HUDEP-2 (cell line): ENCODE results near the gene OBSCN.
"Not testable (repeated sequence)": the region's sequence is repeated elsewhere in the genome, so short reads cannot be mapped to it uniquely, and the experiment has no call there.

Experiments
- DNase-seq, 76 experiments: peaks; one replicate each; lab custom pipeline; 2025; ENCODE audit not compliant: unreplicated experiment in 76 of 76; lab: John Stamatoyannopoulos, UW

The OBSCN gene

DNA sequence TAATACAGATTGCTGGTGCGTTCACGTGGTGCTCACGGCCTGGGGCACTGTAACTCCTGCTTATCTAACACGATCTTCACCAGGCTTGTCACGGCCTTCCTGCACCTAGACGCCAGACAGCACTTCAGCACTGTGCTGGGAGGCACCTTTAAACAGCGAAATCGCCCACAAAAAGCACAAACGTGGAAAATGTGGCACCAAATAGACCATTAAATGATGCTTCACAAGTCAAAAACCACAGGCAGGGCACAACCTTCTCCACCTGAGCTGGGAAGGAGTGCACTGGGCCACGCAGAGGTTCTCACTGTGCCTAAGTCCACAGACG, 22.2 kb upstream of the OBSCN start:
- no peak for DNase-seq

DNA sequence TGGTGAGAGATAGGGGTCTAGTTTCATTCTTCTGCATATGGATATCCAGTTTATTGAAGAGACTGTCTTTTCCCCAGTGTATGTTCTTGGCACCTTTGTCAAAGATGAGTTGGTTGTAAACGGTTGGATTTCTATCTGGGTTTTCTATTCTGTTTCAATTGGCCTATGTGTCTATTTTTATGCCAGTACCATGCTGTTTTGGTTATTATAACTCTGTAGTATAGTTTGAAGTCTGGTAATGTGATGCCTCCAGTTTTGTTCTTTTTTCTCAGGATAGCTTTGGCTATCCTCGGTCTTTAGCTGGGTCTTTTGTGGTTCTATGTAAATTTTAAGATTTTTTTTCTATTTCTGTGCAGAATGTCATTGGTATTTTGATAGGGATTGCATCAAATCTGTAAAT, 19.6 kb upstream of the OBSCN start:
- DNase-seq, result not testable (repeated sequence)

DNA sequence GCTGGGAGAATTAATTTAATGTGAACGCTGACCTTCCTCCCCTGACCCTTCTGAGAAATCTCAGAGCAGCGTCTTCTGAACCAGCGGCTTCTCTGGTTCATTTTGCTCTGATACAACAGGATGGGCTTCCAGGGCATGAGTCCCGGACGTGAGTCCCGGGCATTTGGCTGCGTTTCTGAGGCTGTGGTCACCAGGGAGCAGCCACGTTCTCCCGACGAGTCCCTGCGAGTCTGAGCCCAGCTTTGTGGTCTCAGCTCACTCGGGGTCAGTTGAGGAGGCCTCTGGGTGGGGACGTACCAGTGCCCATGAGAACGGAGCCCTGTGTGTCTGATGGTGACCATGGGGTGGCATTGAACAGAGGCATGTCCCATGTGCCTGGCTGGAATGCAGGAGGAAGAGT, 17.7 kb upstream of the OBSCN start:
- no peak for DNase-seq

DNA sequence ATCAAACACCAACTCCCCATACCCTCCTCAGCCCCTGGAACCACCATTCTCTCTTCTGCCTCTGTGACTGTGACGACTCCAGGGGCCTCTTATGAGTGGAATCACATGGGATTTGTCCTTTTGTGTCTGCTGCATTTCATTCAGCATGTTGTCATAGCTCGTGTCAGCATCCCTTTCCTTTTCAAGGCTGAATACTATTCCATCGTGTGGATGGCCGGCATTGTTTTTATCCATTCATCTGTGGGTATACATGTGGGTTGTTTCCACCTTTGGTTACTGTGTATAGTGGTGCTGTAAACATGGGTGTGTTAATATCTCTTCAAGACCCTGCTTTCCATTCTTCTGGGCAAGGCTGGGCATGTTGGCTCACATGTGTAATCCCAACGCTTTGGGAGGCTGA, 17.1 kb upstream of the OBSCN start:
- DNase-seq, result no peak

DNA sequence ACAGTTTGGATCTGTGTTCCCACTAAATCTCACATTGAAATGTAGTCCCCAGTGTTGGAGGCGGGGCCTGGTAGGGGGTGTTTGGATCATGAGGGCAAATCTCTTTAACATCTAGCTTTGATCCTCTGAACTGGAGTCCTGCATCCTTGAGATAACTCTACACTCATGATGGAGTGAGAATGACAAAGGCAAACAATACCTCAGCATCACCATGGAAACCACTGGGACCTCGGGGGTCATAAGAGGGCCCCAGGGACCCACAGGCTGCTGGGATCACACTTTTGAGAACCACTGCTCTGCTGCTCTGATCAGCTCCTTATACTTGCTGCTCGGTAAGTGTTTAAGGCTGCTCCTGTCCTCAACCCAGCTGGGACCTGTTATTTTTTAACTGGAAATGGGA, 13.4 kb upstream of the OBSCN start:
- no peak for DNase-seq

DNA sequence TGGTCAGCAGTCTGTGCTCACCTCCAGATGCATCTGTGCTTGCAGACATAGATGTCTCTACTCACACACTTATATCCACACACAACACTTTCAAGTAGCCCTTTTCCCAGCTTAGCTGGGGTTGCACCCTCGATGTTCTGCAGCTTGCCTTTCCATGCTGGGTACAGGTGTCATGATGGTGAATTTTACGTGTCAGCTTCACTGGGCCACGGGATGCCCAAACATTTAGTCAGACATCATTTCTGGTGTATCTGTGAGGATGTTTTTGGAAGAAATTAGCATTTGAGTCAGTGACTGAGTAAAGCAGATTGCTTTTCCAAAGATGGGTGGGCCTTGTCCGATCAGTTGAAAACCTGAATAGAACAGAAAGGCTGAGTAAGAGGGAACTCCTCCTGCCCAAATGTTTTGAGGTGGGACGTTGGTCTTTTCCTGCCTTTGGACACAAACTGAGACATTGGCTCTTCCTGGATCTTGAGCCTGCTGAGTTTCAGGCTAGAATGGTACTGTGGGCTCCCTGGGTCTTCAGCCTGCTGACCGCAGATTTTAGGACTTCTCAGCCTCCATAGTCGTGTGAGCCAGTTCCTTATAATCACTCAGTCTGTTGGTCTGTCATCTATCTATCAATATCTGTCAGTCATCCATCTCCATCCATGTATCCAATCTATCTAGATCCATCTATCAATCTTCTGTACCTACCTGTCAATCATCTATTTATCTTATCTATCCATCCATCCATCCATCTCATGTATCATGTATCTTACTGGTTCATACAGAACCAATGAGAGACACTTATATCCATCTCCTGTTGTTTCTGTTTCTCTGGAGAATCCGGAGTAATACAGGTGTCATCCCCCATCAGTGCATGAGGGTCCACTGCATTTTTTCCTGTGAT, 12.7 kb upstream of the OBSCN start:
- DNase-seq, result no peak

DNA sequence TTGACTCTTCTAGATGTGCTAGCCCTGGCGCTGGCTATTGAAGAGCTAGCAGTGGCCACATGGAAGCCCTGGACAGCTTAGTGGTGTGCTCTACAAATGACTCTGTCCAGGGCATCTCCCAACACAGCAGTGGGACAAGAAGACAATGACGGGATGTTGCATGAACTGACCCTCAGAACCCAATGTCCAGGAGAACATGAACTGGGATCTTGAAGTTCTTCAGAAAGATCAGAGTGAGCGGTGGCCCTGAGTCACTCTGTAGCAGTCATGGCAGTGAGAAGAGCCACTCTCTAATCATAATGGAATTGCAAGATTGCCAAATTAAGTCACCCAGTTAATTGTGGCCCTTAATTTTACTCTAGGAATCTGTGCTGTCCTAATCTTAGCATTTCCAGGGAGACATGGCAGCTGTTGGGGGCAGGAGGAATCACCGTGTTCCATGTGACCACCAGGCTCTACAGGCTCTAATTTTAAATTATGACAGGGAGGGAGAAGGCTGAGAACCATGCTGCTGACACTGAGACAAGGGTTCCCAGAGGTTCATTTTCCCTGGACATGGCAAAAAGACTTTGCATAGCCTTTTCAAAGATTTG, 10.2 kb upstream of the OBSCN start:
- DNase-seq, result no peak

DNA sequence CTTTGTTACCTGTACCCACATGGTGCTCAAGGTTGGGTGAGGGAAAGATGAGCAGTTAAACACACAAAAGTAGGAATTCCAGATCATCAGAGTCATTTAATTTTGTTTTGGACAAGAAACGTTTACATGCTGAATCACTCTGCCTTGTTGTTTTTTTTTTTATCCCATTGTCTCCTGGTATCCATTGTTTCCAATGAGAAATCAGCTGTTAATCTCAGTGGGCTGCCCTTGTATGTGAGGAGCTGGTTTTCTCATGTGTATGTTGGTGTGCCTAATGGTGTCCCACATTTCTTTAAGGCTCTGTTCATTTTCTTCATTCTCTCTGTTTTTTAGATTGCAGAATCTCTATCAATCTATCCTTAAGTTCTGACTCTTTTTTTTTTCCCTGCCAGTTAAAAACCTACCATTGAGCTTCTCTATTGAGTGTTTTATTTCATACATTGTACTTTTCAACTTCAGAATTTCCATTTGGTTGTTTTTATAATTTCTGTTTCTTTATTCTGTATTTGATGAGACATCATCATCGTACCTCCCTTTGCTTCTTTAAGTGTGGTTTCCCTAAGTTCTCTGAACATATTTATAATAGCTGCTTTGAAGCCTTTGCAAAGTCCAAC, 8.8 kb upstream of the OBSCN start:
- no peak for DNase-seq

DNA sequence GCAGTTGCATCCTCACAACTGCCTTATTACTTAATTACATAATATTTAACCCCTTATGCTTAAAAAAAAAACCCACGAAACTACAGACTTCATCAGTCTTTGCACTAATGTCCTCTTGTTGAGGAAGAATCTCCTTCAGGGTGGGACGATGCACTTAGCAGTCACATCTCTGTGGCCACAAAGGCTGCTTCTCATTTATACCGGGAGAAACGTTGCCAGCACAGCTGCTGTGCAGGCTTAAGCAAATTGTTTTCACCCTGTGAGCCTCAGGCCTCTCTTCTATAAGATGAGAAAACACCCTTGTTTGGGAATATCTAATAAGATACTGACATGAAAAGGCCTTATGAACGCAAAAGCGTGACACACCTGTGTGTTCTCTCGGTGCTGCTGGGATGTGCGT, 2.9 kb upstream of the OBSCN start:
- no peak for DNase-seq

DNA sequence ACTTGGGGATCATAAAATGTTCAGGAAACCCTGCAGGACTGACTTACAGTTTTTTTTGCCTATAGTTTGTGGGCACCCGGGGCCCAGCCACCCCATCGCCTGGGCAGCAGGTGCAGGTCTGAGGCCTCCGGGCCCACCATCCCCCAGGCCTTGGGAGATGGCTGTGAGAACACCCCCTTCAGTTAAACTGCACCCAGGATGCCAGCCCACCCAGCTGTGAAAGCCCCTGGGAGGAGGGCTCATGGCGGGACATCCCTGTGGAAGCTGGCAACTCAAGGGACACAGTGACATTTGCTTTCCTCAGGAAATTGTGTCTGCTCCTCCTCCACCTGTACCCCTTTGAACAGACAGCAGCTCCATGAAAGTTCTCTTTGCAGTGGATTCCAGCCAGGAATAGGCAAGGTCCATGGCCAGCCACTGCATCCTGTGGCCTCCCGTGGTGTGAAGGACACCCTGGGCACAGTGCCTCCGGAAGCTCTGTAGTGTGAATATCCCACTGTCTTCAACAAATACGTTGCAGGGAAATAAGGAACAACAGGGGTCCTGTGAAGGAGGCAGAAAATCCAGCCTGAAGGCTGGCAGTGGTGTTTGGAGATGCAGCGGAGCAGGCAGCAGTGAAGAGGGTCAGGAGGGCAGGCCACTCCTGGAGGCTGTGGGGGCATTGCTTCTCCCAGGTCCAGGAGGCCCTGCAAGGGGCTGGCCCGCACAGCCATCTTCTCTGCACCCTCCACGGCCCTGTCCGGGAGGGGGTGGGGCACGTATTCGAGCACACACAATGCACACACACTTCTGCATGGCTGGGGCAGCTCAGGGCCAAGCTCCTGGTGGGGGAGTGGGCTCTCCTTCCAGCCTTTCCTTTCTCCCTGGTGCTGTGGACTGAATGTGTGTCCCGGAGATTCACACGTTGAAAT, 2.1 kb upstream of the OBSCN start:
- DNase-seq, result no peak

DNA sequence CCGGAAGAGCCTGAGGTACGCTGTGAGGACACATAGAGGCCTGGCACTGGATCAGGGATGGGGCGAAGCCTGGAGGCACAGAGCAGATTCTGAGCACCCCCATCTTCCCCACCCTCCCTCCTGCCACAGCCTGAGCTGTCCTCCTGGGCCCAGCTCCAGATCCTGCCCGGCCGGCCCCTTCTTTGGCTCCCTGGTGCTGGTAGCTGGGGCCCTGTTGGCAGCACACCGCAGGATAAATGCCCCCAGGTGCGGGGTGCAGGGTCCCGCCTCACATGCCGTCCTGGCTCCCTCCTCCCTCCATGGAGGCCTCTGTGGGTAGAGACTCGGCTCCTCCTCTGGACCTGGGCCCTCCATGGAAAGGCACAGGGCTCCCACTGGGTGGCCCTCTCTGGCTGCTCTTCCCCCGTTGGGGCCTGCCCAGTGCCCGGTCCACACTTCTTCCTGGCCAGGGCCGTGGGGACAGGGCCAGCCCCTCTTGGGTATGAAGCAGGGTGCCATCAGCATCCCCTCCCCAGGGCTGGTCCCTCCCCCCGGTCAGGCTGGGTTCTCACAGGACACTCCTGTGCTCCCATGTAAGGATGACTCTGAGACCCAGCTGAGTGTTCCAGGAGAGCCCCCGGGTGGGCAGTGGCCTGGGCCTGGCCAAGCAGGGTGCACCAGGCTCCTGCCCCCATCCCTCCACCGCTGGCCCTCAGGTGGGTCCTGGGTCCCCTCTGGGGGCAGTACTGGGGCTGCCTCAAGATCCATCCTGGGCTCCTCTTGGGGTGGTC, 1.1 kb upstream of the OBSCN start:
- no peak for DNase-seq

DNA sequence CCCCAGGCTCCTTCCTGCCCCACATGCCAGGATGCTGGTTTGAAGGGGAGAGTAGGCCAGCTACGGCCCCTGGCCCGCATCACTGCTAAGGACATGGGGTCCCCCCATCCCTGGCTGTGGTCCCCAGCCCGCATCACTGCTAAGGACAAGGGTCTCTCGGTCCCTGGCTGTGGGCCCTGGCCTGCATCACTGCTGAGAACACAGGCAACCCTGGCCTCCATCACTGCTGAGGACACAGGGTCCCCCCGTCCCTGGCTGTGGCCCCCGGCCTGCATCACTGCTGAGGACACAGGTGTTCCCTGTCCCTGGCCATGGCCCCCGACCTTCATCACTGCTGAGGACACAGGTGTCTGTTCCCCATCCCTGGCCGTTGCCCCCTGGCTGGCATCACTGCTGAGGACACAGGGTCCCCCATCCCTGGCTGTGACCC, 448 bp upstream of the OBSCN start:
- DNase-seq, result no peak

DNA sequence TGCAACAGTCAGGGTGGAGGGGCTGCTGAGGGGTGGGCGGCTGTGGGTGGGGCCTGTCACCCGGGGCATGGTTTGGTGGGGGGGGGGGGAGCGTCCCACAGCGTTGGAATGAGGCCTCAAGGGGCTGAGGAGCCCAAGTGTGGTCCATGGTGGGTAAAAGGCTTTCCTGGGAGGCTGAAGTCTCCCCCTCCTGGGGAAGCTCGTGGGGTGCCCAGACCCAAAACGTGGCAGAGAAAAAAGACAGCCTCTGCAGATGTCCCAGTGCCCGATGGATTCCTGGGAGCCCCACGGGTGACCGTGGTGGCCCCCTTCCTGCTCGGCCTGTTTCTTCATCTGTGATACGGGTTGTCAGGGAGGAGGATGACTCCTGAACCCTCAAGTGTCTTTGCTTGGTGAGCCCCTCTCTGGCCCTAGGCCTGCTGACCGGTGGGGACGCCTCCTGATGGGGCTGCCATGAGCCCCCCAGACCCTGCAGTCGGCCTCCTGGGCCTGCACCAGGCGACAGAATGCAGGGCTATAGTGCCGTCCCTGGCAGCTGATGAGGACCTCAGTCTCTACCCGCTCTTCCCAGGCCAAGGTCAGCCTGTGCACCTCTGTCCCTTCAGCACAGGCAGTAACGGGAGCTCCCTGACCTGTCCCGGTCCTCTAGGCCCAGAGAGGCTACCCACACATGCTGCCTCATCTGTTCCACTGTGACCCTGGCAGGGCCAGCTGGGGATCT, 1.1 kb downstream of the OBSCN start:
- no peak for DNase-seq

DNA sequence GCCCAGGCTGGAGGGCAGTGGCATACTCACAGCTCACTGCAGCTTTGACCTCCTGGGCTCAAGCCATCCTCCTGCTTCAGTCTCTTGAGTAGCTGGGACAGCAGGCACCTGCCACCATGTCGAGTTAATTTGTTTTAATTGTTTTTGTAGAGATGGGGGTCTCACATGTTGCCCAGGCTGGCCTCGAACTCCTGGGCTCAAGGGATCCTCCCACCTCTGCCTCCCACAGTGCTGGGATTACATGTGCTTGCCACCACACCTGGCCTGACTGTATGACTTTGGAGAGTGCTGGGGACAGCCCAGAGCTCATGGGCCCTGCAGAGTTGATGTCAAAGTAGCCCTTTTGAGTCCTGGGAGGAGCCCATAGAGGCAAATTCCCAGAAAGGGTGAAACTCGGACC, 1.8 kb downstream of the OBSCN start:
- no peak for DNase-seq

DNA sequence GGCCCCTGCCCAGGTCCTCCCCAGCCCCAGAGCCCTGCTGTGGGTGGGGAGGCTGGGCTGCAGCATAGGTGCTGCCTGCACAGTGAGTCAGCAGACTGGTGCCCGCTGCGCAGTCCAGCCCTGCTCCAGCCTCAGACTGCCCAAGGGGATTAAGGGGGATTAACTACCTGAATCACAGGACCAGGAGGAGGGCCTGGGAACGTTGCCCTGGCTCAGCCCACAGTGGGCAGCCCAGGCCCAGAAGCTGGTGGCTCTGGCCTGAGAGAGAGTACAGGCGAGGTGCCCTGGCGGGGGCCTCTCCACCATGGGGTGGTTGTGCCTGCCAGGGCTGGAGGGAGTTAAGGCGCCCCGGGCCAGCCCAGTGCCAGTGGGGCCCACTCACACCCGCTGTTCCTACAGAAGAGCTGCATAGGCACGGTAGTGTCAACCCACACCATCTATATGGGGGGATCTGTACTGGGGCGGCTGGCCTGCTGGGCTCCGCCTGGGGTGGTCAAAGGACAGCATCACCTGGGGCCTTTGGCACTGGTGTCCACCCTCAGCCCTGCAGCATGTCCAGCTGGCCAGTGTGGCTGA, 2.3 kb downstream of the OBSCN start:
- DNase-seq, result no peak

DNA sequence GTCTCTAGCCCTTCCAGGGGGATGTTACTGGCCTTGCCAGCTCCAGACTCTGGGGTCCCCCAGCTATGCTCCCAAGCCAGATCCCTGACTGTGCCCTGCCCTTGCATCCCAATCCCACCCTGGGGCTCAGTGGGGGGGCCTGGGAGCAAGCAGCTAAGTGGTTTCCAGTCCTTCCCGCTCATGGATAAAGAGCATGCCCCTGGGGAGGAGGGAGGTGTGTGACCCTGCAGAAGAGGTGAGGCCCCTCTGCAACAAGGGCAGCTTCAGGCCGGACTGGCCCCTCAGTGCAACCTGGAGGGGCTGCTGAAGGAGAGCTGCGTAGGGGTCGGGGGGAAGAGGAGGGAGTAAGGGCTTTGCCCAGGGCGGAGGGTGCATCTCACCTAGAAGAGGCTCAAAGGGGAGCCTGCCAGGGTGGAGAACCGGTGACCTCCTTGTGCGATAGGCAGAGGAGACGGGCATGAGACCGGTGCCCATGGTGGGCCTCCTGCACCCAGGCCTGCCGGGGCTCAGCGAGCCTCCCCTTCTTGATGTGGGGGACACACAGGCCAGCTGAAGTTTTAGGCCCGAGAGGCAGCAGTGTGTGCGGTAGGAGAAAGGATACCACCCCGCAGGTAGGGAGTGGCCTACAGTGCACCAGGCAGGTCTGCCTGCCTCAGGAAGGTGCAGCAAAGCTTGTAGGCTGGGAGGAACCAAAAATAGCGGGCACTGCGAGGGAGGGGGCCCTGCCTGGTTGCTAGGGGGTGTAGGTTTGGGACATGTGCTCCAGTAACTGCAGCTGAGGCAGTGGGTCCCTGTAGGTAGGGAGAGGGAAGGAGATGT, 3.1 kb downstream of the OBSCN start:
- DNase-seq, result no peak

DNA sequence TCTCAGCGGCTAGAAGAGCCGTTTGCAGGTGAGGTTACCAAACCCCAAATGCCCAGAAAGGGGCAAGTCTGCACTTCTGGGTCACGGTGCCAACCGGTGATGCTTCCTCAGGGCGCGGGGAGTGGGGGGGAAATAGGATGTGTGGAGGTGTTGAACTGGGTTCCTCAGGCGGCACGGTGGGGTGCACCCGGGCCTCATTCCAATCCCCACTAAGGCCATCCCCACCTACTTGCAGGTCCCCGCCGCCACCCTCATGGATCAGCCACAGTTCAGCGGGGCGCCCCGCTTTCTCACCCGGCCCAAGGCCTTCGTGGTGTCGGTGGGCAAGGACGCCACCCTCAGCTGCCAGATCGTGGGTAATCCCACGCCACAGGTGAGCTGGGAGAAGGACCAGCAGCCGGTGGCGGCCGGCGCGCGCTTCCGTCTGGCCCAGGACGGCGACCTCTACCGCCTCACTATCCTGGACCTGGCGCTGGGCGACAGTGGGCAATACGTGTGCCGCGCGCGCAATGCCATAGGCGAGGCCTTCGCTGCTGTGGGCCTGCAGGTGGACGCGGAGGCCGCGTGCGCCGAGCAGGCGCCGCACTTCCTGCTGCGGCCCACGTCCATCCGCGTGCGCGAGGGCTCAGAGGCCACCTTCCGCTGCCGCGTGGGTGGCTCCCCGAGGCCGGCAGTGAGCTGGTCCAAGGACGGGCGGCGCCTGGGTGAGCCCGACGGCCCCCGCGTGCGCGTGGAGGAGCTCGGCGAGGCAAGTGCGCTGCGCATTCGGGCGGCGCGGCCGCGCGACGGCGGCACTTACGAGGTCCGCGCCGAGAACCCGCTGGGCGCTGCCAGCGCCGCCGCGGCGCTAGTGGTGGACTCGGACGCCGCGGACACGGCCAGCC, 3.9 kb downstream of the OBSCN start:
- no peak for DNase-seq
